GM06990 (cell line): ENCODE results near the gene LCA5.

Experiments used
- DNase-seq: peaks from one replicate; pipeline ENCODE4 v3.0.0-alpha.2; 2011; ENCODE audit not compliant: insufficient read length; ENCODE audit errors: extremely low read depth
- H3K27me3 ChIP-seq: replicated peaks from 2 replicates; pipeline ENCODE4 v1.6.0; 2011; ENCODE audit warnings: low read length; ENCODE audit not compliant: control insufficient read depth, insufficient read depth
- H3K36me3 ChIP-seq: 2 replicates; pipeline ENCODE4 v1.5.1; 2011; ENCODE audit warnings: low read length; ENCODE audit not compliant: control insufficient read depth, insufficient read depth
- H3K4me3 ChIP-seq: replicated peaks from 2 replicates; pipeline ENCODE4 v1.5.1; 2011; ENCODE audit warnings: low read depth, mild to moderate bottlenecking, control low read depth, low read length
- TF ChIP-seq, protein P1 (sequence below): IDR thresholded peaks from 2 replicates; pipeline ENCODE4 v1.5.1; 2011; ENCODE audit warnings: low read length, control low read depth, mild to moderate bottlenecking, inconsistent platforms; ENCODE audit not compliant: insufficient read depth, poor library complexity, severe bottlenecking

Gene LCA5

DNA sequence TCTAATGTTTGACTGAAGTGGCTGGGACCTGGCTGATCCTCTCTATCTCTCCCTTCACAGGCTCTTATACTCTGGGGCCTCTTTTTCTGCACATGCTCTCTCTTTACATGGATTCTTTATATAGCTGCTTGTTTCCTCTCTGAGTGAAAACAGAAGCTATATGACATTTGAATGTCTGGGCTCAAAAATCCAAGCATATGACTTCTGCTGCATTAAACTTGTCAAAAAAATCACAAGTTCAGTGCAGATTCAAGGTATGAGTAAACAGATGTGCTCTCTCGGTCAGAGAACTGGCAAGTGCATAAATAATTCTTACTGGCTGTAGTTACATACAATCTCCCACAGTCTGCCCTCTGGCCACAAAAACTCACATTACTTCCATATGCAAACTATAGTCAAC, 96.6 kb downstream of the LCA5 start:
- peak; percentile 11 for DNase-seq
- no peaks in the 10 kb centered on the region for H3K27me3 ChIP-seq
- no peak overlapping the region for H3K4me3 ChIP-seq
- no peaks in the 10 kb centered on the region for H3K36me3 ChIP-seq
- TF ChIP-seq, protein P1, sequence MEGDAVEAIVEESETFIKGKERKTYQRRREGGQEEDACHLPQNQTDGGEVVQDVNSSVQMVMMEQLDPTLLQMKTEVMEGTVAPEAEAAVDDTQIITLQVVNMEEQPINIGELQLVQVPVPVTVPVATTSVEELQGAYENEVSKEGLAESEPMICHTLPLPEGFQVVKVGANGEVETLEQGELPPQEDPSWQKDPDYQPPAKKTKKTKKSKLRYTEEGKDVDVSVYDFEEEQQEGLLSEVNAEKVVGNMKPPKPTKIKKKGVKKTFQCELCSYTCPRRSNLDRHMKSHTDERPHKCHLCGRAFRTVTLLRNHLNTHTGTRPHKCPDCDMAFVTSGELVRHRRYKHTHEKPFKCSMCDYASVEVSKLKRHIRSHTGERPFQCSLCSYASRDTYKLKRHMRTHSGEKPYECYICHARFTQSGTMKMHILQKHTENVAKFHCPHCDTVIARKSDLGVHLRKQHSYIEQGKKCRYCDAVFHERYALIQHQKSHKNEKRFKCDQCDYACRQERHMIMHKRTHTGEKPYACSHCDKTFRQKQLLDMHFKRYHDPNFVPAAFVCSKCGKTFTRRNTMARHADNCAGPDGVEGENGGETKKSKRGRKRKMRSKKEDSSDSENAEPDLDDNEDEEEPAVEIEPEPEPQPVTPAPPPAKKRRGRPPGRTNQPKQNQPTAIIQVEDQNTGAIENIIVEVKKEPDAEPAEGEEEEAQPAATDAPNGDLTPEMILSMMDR: no peak

DNA sequence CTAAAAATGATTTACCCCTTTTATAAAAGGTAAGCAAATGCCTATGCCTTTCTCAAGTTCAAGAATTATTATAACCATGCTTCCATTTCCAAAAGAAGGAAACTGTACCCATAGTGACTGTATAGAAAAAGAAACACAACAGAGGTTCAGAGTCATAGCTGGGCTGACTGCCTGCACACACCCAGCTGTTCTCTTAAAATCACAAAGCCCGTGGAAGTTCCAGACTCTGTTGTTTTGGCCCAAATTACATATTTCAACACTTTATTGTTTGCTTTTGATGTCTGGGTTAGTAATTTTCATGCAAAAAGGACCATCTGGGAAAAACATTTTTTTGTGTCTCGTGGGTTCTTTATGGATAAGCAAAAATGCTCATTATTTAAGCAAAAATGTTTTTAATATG, 99.2 kb downstream of the LCA5 start:
- Histone ChIP-seq H3K27me3 (no peaks in the 10 kb centered on the region), H3K4me3 (no peak overlapping the region), H3K36me3 (no peaks in the 10 kb centered on the region)
- TF ChIP-seq, protein P1: no peak
- DNase-seq: no peak

DNA sequence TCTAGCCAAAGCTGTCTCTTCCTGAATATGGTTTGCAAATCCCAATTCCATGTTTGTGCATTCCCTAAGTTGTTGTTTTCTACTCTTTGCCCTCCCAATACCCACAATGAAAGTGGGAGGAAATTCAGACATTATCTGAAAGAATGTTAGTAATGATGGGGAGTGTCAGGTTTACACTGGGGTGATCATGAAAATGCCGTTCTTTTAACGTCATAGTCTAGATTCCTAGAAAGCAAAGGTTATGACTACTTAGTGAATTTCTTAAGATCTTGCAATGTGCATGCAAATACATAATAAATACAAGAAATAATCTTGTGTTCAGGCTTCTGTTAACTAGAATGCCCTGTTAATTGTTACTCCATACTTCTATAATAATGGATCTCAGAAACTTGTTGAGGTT, 101.0 kb downstream of the LCA5 start:
- no peak overlapping the region for H3K4me3 ChIP-seq
- TF ChIP-seq, protein P1: no peak
- DNase-seq: no peak
- H3K36me3 ChIP-seq: no peaks in the 10 kb centered on the region
- H3K27me3 ChIP-seq: no peaks in the 10 kb centered on the region

DNA sequence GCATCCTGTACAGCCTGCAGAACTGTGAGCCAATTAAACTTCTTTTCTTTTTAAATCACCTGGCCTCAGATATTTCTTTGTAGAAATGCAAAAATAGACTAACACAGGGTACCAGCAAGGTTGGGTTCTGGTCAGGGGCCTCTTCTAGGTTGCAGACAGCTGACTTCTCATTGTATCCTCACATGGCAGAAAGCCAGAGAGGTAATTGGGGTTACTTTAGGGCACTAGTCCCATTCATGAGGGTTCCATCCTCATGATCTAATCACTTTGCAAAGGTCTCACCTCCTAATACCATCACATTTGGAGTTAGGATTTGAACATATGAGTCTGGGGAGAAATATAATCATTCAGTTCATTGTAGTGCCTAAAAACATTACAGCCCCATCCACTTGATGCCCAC, 101.5 kb downstream of the LCA5 start:
- no peak overlapping the region for H3K4me3 ChIP-seq
- DNase-seq: no peak

More for the DNA sequence above, 101.5 kb downstream of the LCA5 start:
- H3K27me3 ChIP-seq: no peaks in the 10 kb centered on the region
- no peaks in the 10 kb centered on the region for H3K36me3 ChIP-seq
- TF ChIP-seq, protein P1: no peak
